Measurements from ENCODE around the gene SAMD8. TPM values are rescaled to one million over a fixed set of nuclear protein-coding genes. Genes with fewer than 3 reads are reported as not detected.
"Not testable (repeated sequence)": the region's sequence is repeated elsewhere in the genome, so short reads cannot be mapped to it uniquely, and the experiment has no call there.

The SAMD8 gene
- total and polyA plus RNA-seq, 12 donors = 5.7 to 48.7 (median 29.1) TPM

GRCh38 chr10:75220274-75220673, 108.8 kb downstream of the SAMD8 start:
- intact Hi-C loops (cut with DNase I) = no loop called here

GRCh38 chr10:75221492-75221891, 110.0 kb downstream of the SAMD8 start:
- Histone ChIP-seq H3K4me1 (replicated peaks in 1 of 2) (peaks cover 33 to 37% of the 10 kb centered on the region in 2 donors), H3K36me3 (replicated peaks in 1 of 2) (peaks cover 0 to 79% of the 10 kb centered on the region in 2 donors)
- 92 to 95% (median 93%) methylated on average over 8 of the region's 8 CpGs for WGBS, 4 donors
- peak in 1 of 7 donors; percentile 2 for DNase-seq
- H3K9me3 ChIP-seq (replicated peaks in 1 of 3); H3K27me3 ChIP-seq; H3K4me3 ChIP-seq; H3K27ac ChIP-seq; intact Hi-C loops (cut with DNase I): not testable (repeated sequence)

More at GRCh38 chr10:75220274-75220673, 108.8 kb downstream of the SAMD8 start:
- Histone ChIP-seq H3K9me3 (replicated peaks in 1 of 3) (no peaks in the 10 kb centered on the region), H3K27ac (peak overlapping the region in 1 of 5 donors; percentile 14), H3K27me3 (no peaks in the 10 kb centered on the region), H3K4me1 (replicated peaks in 1 of 2) (peaks cover 25 to 35% of the 10 kb centered on the region in 2 donors), H3K4me3 (no peak overlapping the region), H3K36me3 (replicated peaks in 1 of 2) (peaks cover 0 to 91% of the 10 kb centered on the region in 2 donors)
- DNase-seq = no peak
- TF ChIP-seq CTCF (IDR thresholded peaks at IDR 0.05) (no peak), POLR2A (IDR thresholded peaks at IDR 0.05) (no peak)
- 80 to 92% (median 85%) methylated on average over 4 of the region's 4 CpGs for WGBS, 4 donors

DNA sequence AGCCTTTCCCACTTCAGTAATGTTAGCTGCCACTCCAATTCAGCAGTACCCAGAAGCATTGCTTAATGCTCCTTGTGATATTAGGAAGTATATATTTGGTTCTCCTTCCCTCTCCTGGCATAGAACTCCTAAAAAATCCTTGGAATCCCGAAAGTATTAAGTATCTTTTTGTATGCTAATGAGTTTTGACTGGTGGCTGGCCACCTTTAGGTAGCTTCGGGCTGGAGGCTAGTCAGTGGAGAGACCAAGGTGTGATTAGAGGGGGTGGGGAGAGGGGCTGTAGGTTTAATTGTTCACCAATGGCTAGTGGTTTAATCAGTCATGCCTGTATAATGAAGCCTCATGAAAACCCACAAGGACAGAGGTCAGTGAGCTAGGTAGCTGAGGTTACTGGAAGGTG, 112.1 kb downstream of the SAMD8 start:
- no peak overlapping the region for H3K4me3 ChIP-seq
- TF ChIP-seq POLR2A (IDR thresholded peaks at IDR 0.05) (no peak), CTCF (IDR thresholded peaks at IDR 0.05) (no peak)
- no peaks in the 10 kb centered on the region for H3K27me3 ChIP-seq
- peaks cover 0 to 65% of the 10 kb centered on the region in 2 donors for H3K36me3 ChIP-seq (replicated peaks in 1 of 2)
- intact Hi-C loops (cut with DNase I) = no loop called here
- H3K9me3 ChIP-seq (replicated peaks in 1 of 3) = no peaks in the 10 kb centered on the region
- WGBS, 4 donors = 39 to 66% (median 58%) methylated on average over 2 of the region's 2 CpGs
- H3K27ac ChIP-seq = peak overlapping the region; percentile 35 to 96 (median 91)
- peak in 1 of 7 donors; percentile 11 for DNase-seq
- H3K4me1 ChIP-seq (replicated peaks in 1 of 2) = peaks cover 40 to 52% of the 10 kb centered on the region in 2 donors

DNA sequence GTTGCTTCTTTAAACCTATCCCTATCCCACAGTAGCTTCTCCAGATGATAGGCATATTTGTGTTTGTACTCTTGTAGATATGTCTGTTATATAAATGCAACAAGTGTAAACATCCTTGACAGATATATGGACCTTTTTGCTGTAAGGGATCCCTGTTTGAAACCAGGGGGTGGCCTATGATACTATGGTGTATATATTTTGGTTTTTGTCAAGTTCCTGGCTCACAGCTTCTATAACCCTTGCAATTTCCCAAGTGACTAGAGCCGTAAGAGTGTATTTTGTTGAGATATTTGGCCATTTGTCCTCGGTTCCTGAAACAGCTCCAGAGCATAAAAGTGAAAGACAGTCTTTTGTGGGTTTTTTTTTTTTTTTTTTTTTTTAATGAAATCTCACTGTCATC, 114.6 kb downstream of the SAMD8 start:
- no peak for DNase-seq
- WGBS, 4 donors = 20 to 56% (median 34%) methylated on average over 2 of the region's 2 CpGs
- peak overlapping the region in 1 of 4 donors; percentile 37 for H3K4me3 ChIP-seq
- no peaks in the 10 kb centered on the region for H3K27me3 ChIP-seq
- H3K9me3 ChIP-seq (replicated peaks in 1 of 3) = no peaks in the 10 kb centered on the region
- no peak for TF ChIP-seq POLR2A (IDR thresholded peaks at IDR 0.05)
- TF ChIP-seq CTCF (IDR thresholded peaks at IDR 0.05) = no peak
- intact Hi-C loops (cut with DNase I) = no loop called here
- peak overlapping the region; percentile 50 to 96 (median 91) for H3K27ac ChIP-seq
- peaks cover 0 to 61% of the 10 kb centered on the region in 2 donors for H3K36me3 ChIP-seq (replicated peaks in 1 of 2)
- peaks cover 40 to 60% of the 10 kb centered on the region in 2 donors for H3K4me1 ChIP-seq (replicated peaks in 1 of 2)

DNA sequence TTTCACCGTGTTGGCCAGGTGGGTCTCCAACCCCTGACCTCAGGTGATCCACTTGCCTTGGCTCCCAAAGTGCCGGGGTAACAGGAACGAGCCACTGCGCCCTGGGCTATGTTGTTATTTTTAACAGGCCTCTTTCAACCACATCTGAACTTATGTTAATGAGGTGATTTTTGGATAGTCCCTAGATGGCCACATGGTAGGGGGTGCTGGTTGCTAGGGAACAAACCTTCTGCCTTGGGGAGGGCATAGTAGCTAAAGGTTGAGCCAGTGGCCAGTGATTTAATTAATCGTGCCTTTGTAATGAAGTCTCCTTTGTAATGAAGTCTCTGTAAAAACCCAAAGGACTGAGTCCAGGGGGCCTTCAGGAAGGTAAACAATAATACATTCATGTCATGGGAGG, 115.2 kb downstream of the SAMD8 start:
- WGBS, 4 donors = 73 to 85% (median 81%) methylated on average over 3 to 5 of the region's 5 CpGs
- Histone ChIP-seq H3K4me1 (replicated peaks in 1 of 2) (peaks cover 40 to 60% of the 10 kb centered on the region in 2 donors), H3K9me3 (replicated peaks in 1 of 3) (no peaks in the 10 kb centered on the region), H3K4me3 (no peak overlapping the region), H3K36me3 (replicated peaks in 1 of 2) (peaks cover 0 to 61% of the 10 kb centered on the region in 2 donors), H3K27ac (peak overlapping the region in 4 of 5 donors; percentile 90 to 96 (median 92)), H3K27me3 (no peaks in the 10 kb centered on the region)
- DNase-seq = peak in 1 of 7 donors; percentile 20
- no peak for TF ChIP-seq CTCF (IDR thresholded peaks at IDR 0.05)
- TF ChIP-seq POLR2A (IDR thresholded peaks at IDR 0.05) = no peak
- intact Hi-C loops (cut with DNase I) = no loop called here
